Ishikawa (cell line): ENCODE results near the gene HAGHL.

Experiments used
- CEBPB ChIP-seq: IDR thresholded peaks from 2 replicates; pipeline ENCODE4 v1.6.1; 2012
- CREB1 ChIP-seq: IDR thresholded peaks from 2 replicates; pipeline ENCODE4 v1.6.1; 2012; ENCODE audit warnings: low read depth
- EGR1 ChIP-seq: IDR thresholded peaks from 2 replicates; pipeline ENCODE4 v1.6.1; 2012
- EP300 ChIP-seq: IDR thresholded peaks from 2 replicates; pipeline ENCODE4 v1.6.1; 2012; ENCODE audit warnings: borderline replicate concordance
- FOXM1 ChIP-seq: IDR thresholded peaks from 2 replicates; pipeline ENCODE4 v1.6.1; 2012; ENCODE audit warnings: low read depth, borderline replicate concordance
- NFIC ChIP-seq: IDR thresholded peaks from 2 replicates; pipeline ENCODE4 v1.6.1; 2012
- RAD21 ChIP-seq: IDR thresholded peaks from 2 replicates; pipeline ENCODE4 v1.6.1; 2012; ENCODE audit warnings: low read depth
- TAF1 ChIP-seq: IDR thresholded peaks from 2 replicates; pipeline ENCODE4 v1.6.1; 2012; ENCODE audit warnings: low read depth, mild to moderate bottlenecking
- TCF12 ChIP-seq: IDR thresholded peaks from 2 replicates; pipeline ENCODE4 v1.6.1; 2012; ENCODE audit warnings: low read depth
- TEAD4 ChIP-seq: IDR thresholded peaks from 2 replicates; pipeline ENCODE4 v1.6.1; 2012
- YY1 ChIP-seq: IDR thresholded peaks from 2 replicates; pipeline ENCODE4 v1.6.1; 2012; ENCODE audit warnings: low read depth
- ZBTB7A ChIP-seq: IDR thresholded peaks from 2 replicates; pipeline ENCODE4 v1.6.1; 2012; ENCODE audit warnings: low read depth
- TF ChIP-seq, protein P1 (sequence below): IDR thresholded peaks from 2 replicates; pipeline ENCODE4 v1.6.1; 2012; ENCODE audit warnings: low read depth, mild to moderate bottlenecking
- TF ChIP-seq, protein P2 (sequence below): IDR thresholded peaks from 2 replicates; pipeline ENCODE4 v1.6.1; 2012
- TF ChIP-seq, protein P3 (sequence below): IDR thresholded peaks from 2 replicates; pipeline ENCODE4 v1.6.1; 2012

HAGHL gene

DNA sequence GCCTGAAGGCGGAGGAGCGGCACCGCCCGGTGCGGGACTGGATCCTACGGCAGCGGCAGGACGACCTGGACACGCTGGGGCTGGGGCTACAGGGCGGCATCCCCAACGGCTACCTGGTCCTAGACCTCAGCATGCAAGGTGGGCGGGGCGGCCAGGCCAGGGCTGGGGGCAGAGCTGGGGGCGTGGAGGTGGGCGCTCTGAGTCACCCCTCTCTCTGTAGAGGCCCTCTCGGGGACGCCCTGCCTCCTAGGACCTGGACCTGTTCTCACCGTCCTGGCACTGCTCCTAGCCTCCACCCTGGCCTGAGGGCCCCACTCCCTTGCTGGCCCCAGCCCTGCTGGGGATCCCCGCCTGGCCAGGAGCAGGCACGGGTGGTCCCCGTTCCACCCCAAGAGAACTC lies 41.5 kb downstream of the HAGHL start:
- TF ChIP-seq ZBTB7A (0 out of 2 replicates have a peak, but pooled peaks have one; percentile 57), EGR1 (no peak)

DNA sequence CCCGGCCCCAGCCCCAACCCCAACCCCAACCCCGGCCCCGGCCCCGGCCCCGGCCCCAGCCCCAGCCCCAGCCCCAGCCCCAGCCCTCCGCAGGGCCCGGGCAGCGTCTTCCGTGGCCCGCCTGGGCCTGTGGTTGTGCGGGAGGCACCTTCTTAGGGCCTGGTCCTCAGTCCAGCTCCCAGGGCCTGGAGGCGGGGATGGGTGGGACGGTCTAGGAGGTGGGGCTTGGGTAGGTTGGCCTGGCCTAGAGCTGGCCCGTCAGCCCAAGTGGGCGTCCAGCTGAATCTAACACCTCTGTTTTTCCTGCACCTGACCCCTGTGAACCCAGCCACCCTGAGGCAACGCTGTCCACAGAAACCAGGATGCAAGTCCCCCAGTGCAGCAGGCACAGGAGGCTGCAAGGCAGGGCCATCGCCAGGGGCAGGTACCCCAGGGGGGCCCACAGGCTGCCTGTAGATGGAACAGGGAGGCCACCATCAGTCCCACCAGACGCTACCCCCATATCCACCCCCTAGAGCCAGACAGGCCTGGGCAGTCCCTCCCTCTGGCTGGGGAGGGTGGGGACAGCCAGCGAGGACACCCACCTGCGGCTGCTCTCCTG lies 42.4 kb downstream of the HAGHL start:
- TF ChIP-seq CEBPB, result no peak

DNA sequence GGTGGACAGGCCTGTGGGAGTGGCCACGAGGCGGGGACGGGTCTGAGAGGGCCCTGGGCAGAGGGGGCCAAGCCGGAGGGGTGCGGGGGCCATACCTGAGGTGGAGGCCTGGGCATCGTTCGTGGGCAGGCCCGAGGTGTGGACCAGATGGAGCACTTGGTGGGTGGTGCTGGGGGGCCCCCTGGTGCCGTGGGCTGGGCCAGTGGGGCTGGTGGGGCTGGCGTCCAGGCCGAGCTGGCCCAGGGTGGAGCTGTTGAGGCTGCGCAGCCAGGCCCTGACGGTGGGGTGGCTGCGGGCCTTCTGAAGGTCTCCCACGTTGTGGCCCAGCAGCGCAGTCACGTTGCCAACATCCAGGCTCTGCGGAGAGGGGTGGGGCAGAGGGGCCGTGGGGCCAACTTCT lies 43.0 kb downstream of the HAGHL start:
- TF ChIP-seq RAD21, result no peak
- no peak for TF ChIP-seq ZBTB7A
- TF ChIP-seq FOXM1, result no peak
- TF ChIP-seq TCF12, result no peak
- TF ChIP-seq, protein P1, sequence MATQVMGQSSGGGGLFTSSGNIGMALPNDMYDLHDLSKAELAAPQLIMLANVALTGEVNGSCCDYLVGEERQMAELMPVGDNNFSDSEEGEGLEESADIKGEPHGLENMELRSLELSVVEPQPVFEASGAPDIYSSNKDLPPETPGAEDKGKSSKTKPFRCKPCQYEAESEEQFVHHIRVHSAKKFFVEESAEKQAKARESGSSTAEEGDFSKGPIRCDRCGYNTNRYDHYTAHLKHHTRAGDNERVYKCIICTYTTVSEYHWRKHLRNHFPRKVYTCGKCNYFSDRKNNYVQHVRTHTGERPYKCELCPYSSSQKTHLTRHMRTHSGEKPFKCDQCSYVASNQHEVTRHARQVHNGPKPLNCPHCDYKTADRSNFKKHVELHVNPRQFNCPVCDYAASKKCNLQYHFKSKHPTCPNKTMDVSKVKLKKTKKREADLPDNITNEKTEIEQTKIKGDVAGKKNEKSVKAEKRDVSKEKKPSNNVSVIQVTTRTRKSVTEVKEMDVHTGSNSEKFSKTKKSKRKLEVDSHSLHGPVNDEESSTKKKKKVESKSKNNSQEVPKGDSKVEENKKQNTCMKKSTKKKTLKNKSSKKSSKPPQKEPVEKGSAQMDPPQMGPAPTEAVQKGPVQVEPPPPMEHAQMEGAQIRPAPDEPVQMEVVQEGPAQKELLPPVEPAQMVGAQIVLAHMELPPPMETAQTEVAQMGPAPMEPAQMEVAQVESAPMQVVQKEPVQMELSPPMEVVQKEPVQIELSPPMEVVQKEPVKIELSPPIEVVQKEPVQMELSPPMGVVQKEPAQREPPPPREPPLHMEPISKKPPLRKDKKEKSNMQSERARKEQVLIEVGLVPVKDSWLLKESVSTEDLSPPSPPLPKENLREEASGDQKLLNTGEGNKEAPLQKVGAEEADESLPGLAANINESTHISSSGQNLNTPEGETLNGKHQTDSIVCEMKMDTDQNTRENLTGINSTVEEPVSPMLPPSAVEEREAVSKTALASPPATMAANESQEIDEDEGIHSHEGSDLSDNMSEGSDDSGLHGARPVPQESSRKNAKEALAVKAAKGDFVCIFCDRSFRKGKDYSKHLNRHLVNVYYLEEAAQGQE, result no peak
- TF ChIP-seq EGR1, result no peak
- TF ChIP-seq CREB1, result no peak
- TF ChIP-seq NFIC, result no peak
- TF ChIP-seq, protein P2, sequence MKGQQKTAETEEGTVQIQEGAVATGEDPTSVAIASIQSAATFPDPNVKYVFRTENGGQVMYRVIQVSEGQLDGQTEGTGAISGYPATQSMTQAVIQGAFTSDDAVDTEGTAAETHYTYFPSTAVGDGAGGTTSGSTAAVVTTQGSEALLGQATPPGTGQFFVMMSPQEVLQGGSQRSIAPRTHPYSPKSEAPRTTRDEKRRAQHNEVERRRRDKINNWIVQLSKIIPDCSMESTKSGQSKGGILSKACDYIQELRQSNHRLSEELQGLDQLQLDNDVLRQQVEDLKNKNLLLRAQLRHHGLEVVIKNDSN, result no peak
- no peak for TF ChIP-seq EP300
- TF ChIP-seq CEBPB, result no peak
- TF ChIP-seq TEAD4, result no peak
- no peak for TF ChIP-seq YY1
- TF ChIP-seq TAF1, result no peak
- TF ChIP-seq, protein P3, sequence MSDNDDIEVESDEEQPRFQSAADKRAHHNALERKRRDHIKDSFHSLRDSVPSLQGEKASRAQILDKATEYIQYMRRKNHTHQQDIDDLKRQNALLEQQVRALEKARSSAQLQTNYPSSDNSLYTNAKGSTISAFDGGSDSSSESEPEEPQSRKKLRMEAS, result no peak

DNA sequence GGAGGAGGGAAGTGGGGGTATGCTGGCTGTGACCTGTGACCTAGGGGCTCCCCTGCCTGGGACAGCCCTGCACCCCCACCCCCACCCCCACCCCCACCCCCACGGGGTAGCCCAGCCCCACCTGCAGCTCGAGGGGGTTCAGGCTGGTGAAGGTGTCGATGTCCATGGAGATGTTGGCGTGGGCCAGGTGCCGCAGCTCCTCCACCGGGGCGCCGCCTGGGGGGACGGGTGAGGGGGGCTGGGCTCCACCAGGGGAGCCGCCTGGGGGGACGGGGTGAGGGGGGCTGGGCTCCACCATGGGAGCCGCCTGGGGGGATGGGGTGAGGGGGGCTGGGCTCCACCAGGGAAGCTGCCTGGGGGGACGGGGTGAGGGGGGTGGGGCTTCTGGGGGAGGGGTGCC lies 43.5 kb downstream of the HAGHL start:
- TF ChIP-seq YY1 (no peak), EGR1 (no peak), TAF1 (no peak), RAD21 (no peak), TEAD4 (no peak), CEBPB (no peak), CREB1 (no peak), FOXM1 (no peak), ZBTB7A (no peak)
- TF ChIP-seq, protein P1, result no peak

DNA sequence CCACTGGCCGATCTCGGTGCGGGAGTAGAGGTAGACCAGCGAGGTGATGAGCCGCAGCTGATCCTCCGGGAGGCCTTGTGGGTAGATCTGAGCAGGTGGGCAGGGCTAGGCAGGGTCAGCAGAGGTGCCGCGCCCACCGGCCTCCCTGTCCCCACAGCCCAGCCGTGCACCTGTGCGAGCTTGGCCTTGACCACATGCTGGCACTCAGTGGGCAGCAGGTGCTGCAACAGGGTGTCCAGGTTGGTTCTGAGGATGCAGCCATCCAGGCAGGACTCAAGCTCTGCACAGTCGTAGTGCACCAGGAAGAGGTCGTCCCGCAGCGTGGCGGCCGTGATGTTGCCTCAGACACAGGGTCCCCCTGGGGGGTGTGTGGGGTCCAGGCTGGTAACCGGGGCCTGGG lies 46.1 kb downstream of the HAGHL start:
- TF ChIP-seq TEAD4 (no peak), EGR1 (no peak)

DNA sequence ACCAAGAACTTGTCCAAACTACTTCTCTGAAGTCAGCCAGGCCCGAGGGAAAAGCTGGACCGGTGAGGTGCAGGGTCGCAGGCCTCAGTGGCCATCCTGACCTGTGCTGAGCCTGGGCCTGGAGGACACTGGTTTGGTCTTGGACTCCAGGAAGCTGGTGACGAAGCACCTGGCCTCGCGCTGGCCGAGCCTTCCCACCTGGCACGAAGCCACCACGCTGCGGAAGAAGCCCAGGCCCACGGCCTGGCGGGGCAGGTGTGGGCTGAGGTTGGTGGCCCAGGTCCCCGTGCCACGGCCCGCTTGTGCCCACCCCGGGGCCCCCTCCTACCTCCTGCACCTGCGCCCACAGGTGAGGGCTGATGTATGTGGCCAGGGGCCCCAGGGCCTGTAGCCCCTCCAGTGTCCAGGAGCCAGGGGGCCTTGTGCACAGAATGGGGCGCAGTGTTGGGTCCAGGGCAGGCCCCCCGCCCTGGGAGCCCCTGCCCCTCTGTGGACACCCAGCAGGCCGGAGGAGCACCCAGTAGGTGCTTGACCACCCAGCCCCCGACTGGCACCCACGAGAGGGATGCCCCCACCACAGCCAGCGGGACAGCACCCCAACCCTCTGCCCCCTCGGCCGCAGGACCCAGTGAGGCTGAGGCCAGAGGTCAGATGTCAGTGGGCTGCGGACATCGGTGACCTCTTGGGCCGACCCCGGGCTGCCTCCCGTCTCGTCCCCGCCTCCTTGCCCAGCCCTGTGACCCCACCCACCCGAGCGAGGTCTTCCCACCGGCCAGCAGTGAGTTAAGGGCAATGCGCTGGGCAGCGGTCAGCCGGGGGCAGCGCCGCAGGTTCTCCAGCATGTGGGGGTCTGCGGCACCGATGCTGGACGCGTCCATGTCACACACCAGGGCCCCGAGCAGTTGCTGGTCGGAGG lies 47.4 kb downstream of the HAGHL start:
- no peak for TF ChIP-seq TCF12

DNA sequence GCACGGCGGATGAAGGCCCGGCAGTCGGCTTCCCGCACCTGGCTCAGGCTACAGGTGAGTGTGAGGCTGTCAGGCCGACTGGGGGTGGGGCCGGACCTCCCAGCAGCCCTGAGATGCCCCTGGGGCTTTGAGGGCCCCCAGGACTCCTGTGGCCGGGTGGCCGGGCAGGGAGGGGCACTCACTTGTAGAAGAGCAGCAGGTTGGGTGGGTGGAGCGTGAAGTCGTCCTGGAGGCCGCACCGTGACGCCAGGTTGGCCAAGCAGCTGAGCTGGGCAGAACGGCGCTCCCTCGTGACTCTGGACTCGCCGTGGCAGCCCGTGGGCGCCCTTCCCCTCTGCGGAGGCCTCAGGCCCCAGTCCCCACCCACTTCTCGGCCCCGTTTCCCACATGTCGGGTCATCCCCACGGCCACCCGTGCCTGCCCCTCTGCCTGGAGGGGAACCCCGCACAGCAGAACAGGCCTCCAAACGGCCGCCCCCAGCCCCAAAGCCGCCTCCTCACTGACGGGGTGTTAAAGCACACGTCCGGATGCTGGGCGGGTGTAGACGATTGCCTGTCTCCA lies 48.4 kb downstream of the HAGHL start:
- no peak for TF ChIP-seq TCF12
- TF ChIP-seq ZBTB7A, result no peak
- no peak for TF ChIP-seq NFIC
- TF ChIP-seq, protein P2, result no peak
- no peak for TF ChIP-seq RAD21
- no peak for TF ChIP-seq FOXM1
- TF ChIP-seq EGR1, result no peak
- TF ChIP-seq, protein P1, result no peak
- TF ChIP-seq YY1, result no peak
- TF ChIP-seq EP300, result no peak
- TF ChIP-seq, protein P3, result no peak
- TF ChIP-seq CEBPB, result no peak
- TF ChIP-seq TEAD4, result no peak
- no peak for TF ChIP-seq CREB1
- TF ChIP-seq TAF1, result no peak
